ENCODE data around the gene RAC2.

GRCh38 chr22:37199103-37199759, 44.8 kb downstream of the RAC2 start:
- TF ChIP-seq POLR2AphosphoS5 (IDR thresholded peaks at IDR 0.05) (peak; percentile 51 to 82 (median 74)), CTCF (IDR thresholded peaks at IDR 0.05) (peak; percentile 89 to 95), POLR2A (IDR thresholded peaks at IDR 0.05) (peak; percentile 93 to 94)
